Activated CD8-positive, alpha-beta T cell treated with anti-CD3 and anti-CD28 coated beads, Interleukin-2, amount 10 ng/mL, durations not matched to agents 7 days and 5 days (primary cell): Measurements from ENCODE around the gene TRIM3. TPM values are rescaled to one million over a fixed set of nuclear protein-coding genes. Genes with fewer than 3 reads are reported as not detected.
A peak's percentile ranks its signal among the peaks of the same experiment; 100 is the strongest.

Experiments
- ATAC-seq: fragments of 150-1000 bp; cut with Tn5 transposase; one replicate; pipeline ENCODE4 v1.10.0; 2021; ENCODE audit warnings: moderate library complexity
- CTCF ChIA-PET: fragments of 350-600 bp; sonication (Branson Sonifier 250); formaldehyde crosslinking; loops from one replicate; lab custom pipeline; 2021; ENCODE audit warnings: antibody characterized with exemption; lab: Charles Lee
- POLR2A ChIA-PET: fragments of 350-600 bp; sonication (Branson Sonifier 250); formaldehyde crosslinking; loops from one replicate; lab custom pipeline; 2021; ENCODE audit warnings: antibody characterized with exemption; lab: Charles Lee
- DNase-seq: peaks from one replicate; pipeline ENCODE4 v3.0.0-alpha.2; 2020
- H3K27ac Mint-ChIP-seq: one replicate; pipeline ENCODE4 v1.8.0; 2021; ENCODE audit warnings: mild to moderate bottlenecking, mixed read lengths
- H3K27me3 Mint-ChIP-seq: one replicate; pipeline ENCODE4 v1.8.0; 2021; ENCODE audit warnings: low read depth, mixed read lengths
- H3K36me3 Mint-ChIP-seq: one replicate; pipeline ENCODE4 v1.8.0; 2021; ENCODE audit warnings: low read depth, mixed read lengths
- H3K4me1 Mint-ChIP-seq: one replicate; pipeline ENCODE4 v1.8.0; 2021; ENCODE audit warnings: low read depth, mixed read lengths
- H3K4me3 Mint-ChIP-seq: one replicate; pipeline ENCODE4 v1.8.0; 2021; ENCODE audit warnings: mild to moderate bottlenecking, mixed read lengths
- H3K9me3 Mint-ChIP-seq: one replicate; pipeline ENCODE4 v1.8.0; 2022; ENCODE audit warnings: mixed read lengths; ENCODE audit not compliant: insufficient read depth
- total RNA-seq, 2 experiments: library from RNA; stranded (reverse); gene quantifications; one replicate each; pipeline ENCODE4 v1.2.3, GENCODE V29; 2021

The TRIM3 gene
- total RNA-seq, 2 experiments from 2014 or later = 5.7 to 7.5 TPM

DNA sequence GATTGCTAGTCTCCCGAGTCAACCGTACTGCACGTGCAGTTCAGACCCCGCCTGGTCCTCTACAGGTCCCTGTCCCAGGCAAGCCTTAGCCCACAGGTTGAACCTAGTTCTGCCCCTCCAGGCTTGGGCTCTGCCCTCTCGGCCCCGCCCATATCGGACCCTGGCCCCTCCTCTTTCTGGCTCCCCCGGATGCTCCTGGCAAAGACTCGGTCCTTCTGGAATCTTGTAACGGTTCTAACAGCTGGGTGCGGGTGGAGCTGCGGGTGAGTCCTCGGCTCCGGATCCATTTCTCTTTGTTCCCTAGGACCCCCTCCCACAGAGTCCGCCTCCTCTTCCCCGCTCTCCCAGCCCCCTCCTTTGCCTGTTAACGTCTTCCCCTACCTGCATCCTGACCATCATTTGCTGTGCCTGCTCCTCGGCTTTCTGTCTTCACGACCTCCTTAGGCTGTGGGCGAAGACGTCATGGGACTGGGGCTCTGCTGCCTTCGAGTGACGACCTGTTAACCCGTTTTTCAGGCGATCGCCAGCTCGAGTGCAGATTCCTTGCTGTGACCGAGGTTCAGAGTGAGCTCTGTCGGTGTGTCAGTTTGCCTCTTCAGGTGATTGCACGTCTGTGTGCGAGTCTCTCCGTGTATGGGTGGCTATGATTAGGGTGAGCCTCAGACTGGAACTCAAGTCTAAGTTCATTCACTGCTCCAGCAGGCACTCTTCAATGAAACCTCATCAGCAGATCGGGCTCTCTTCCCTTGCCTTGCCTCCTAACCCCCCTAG, 23.5 kb upstream of the TRIM3 start, which contains the start of gene DNHD1:
Gene DNHD1, plus strand, starts transcription at position 212 of the 771 bp plus-strand sequence. CDS start 936 bp downstream, outside the sequence.
- POLR2A ChIA-PET = interaction anchor here (0.8 to 2.5 kb wide), 3 partner anchors 15 to 184 kb away, joined by 3 to 14 read pairs (median 5); partner anchors contain the start of genes ARFIP2 and TIMM10B
- H3K27me3 Mint-ChIP-seq = no peaks in the 10 kb centered on the region
- DNase-seq (no peak), ATAC-seq (no peak)
- no peak within 1 kb of the TSS for H3K27ac Mint-ChIP-seq
- H3K36me3 Mint-ChIP-seq = peaks cover 19% of the 10 kb centered on the region
- H3K9me3 Mint-ChIP-seq = no peaks in the 10 kb centered on the region
- CTCF ChIA-PET = interaction anchor here (1.8 to 5.6 kb wide), 2 partner anchors 34 to 119 kb away, joined by 7 to 41 read pairs; no protein-coding TSS in a partner anchor
- peaks cover 13% of the 10 kb centered on the region for H3K4me1 Mint-ChIP-seq
- no peak within 1 kb of the TSS for H3K4me3 Mint-ChIP-seq

GRCh38 chr11:6489306-6489705, 15.6 kb upstream of the TRIM3 start:
- Mint-ChIP-seq H3K27ac (no peak overlapping the region), H3K4me3 (no peak overlapping the region), H3K4me1 (no peaks in the 10 kb centered on the region), H3K27me3 (no peaks in the 10 kb centered on the region), H3K36me3 (peaks cover 28% of the 10 kb centered on the region), H3K9me3 (no peaks in the 10 kb centered on the region)
- POLR2A ChIA-PET = interaction anchor here (1.4 kb wide), 1 partner anchor 8 kb away, joined by 6 read pairs; the partner anchor contains the start of genes ARFIP2 and TIMM10B
- DNase-seq (no peak), ATAC-seq (no peak)
- CTCF ChIA-PET = interaction anchor here (1.7 to 5.0 kb wide), 3 partner anchors 8 to 111 kb away, joined by 4 to 30 read pairs (median 13); partner anchors contain the start of genes ARFIP2 and TIMM10B

DNA sequence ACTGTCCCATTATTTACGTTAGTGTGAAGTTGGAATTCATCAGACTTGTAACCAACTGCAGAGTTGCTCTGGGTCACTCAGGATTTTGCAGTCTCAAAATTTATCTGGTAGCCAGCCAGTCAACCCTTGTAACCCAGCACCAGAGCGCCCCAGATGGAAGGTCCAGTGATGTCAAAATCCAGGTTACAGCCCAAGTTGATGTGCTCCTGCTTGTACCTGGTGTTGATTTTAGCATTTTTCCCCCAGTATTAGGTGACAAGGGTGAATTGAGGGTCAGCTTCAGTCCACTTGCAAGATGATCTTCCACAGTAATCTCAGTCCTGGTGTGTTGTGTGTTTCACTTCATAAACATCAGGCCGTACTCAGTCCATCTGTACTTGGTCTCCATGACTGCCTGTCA, 15.1 kb upstream of the TRIM3 start:
- CTCF ChIA-PET = interaction anchor here (2.5 to 5.0 kb wide), 2 partner anchors 17 to 110 kb away, joined by 13 to 30 read pairs; no protein-coding TSS in a partner anchor
- H3K4me1 Mint-ChIP-seq = no peaks in the 10 kb centered on the region
- DNase-seq (no peak), ATAC-seq (no peak)
- H3K27ac Mint-ChIP-seq = no peak overlapping the region
- no peaks in the 10 kb centered on the region for H3K27me3 Mint-ChIP-seq
- peaks cover 28% of the 10 kb centered on the region for H3K36me3 Mint-ChIP-seq
- H3K4me3 Mint-ChIP-seq = no peak overlapping the region
- POLR2A ChIA-PET = no interaction called here
- no peaks in the 10 kb centered on the region for H3K9me3 Mint-ChIP-seq

GRCh38 chr11:6488342-6488741, 14.6 kb upstream of the TRIM3 start:
- Mint-ChIP-seq H3K4me3 (no peak overlapping the region), H3K27ac (no peak overlapping the region)
- POLR2A ChIA-PET = no interaction called here

GRCh38 chr11:6486938-6487337, 13.2 kb upstream of the TRIM3 start:
- ATAC-seq (no peak), DNase-seq (no peak)
- H3K27ac Mint-ChIP-seq = no peak overlapping the region
- CTCF ChIA-PET = interaction anchor here (1.1 to 5.0 kb wide), 7 partner anchors 12 to 124 kb away, joined by 3 to 30 read pairs (median 3); no protein-coding TSS in a partner anchor
- no peaks in the 10 kb centered on the region for H3K27me3 Mint-ChIP-seq
- peaks cover 16% of the 10 kb centered on the region for H3K4me1 Mint-ChIP-seq
- POLR2A ChIA-PET = interaction anchor here (1.0 kb wide), 1 partner anchor 13 kb away, joined by 3 read pairs; the partner anchor contains the start of gene TRIM3
- H3K9me3 Mint-ChIP-seq = no peaks in the 10 kb centered on the region
- H3K4me3 Mint-ChIP-seq = no peak overlapping the region
- H3K36me3 Mint-ChIP-seq = peaks cover 34% of the 10 kb centered on the region

More at GRCh38 chr11:6488342-6488741, 14.6 kb upstream of the TRIM3 start:
- DNase-seq (no peak), ATAC-seq (no peak)
- no peaks in the 10 kb centered on the region for H3K27me3 Mint-ChIP-seq
- peaks cover 4% of the 10 kb centered on the region for H3K4me1 Mint-ChIP-seq
- peaks cover 30% of the 10 kb centered on the region for H3K36me3 Mint-ChIP-seq
- CTCF ChIA-PET = interaction anchor here (1.0 to 5.0 kb wide), 2 partner anchors 17 to 109 kb away, joined by 3 to 30 read pairs; no protein-coding TSS in a partner anchor
- no peaks in the 10 kb centered on the region for H3K9me3 Mint-ChIP-seq

DNA sequence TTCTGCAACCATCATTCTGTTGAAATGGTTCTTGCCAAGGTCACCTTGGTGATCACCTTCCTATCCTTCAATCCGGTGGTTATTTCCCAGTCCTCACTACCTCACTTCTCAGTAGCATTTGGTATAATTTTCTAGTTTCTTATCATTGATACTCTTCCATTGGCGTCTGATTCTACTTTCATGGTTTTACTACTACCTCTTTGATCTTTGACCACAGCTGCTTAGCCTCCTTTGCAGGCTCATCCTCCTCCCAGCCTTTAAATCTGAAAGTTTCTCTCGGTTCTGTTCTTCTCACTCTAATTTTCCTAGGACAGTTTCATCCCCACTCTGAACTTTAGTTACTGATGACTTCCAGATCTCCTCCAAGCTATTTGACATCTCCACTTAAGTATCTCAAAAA, 12.5 kb upstream of the TRIM3 start:
- DNase-seq = no peak
- peaks cover 16% of the 10 kb centered on the region for H3K4me1 Mint-ChIP-seq
- no peak overlapping the region for H3K4me3 Mint-ChIP-seq
- peaks cover 33% of the 10 kb centered on the region for H3K36me3 Mint-ChIP-seq
- ChIA-PET POLR2A (interaction anchor here (1.0 kb wide), 1 partner anchor 13 kb away, joined by 3 read pairs; the partner anchor contains the start of gene TRIM3), CTCF (interaction anchor here (1.1 to 5.0 kb wide), 7 partner anchors 13 to 123 kb away, joined by 3 to 30 read pairs (median 5); no protein-coding TSS in a partner anchor)
- H3K9me3 Mint-ChIP-seq = no peaks in the 10 kb centered on the region
- ATAC-seq = no peak
- no peaks in the 10 kb centered on the region for H3K27me3 Mint-ChIP-seq
- no peak overlapping the region for H3K27ac Mint-ChIP-seq

DNA sequence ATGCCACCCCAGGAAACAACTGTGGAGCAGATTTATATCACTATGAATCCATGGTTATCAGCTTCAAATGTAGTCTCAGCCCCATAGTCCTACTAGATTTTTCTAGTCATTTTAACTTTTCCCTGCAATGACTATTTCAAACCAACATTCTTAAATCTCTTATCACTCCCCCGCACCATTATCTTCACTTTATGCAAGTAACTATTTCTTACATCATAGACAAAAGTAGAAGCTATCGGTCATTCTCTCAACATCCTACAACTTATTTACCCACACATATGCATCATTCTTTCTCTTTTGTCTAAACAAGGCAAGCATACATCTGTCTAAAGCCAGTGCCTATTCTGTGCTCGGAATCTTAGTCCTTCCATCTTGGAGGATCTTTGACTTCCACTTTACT, 11.9 kb upstream of the TRIM3 start:
- Mint-ChIP-seq H3K4me3 (no peak overlapping the region), H3K4me1 (peaks cover 21% of the 10 kb centered on the region), H3K27me3 (no peaks in the 10 kb centered on the region), H3K9me3 (no peaks in the 10 kb centered on the region), H3K36me3 (peaks cover 35% of the 10 kb centered on the region), H3K27ac (no peak overlapping the region)
- CTCF ChIA-PET = interaction anchor here (1.0 to 4.8 kb wide), 8 partner anchors 7 to 122 kb away, joined by 3 to 39 read pairs (median 5); no protein-coding TSS in a partner anchor
- ATAC-seq (no peak), DNase-seq (no peak)
- POLR2A ChIA-PET = no interaction called here

- ChIA-PET POLR2A (interaction anchor here (0.8 to 3.2 kb wide), 3 partner anchors 13 to 136 kb away, joined by 3 to 14 read pairs (median 3); partner anchors contain the start of genes DNHD1 and TPP1), CTCF (interaction anchor here (0.9 to 4.8 kb wide), 6 partner anchors 23 to 121 kb away, joined by 3 to 39 read pairs (median 8); no protein-coding TSS in a partner anchor)
- H3K4me3 Mint-ChIP-seq = peak overlapping the region; percentile 94
- no peak for ATAC-seq
- peaks cover 38% of the 10 kb centered on the region for H3K4me1 Mint-ChIP-seq
- no peak for DNase-seq
- H3K27ac Mint-ChIP-seq = peak overlapping the region; percentile 97
- H3K9me3 Mint-ChIP-seq = no peaks in the 10 kb centered on the region
- H3K27me3 Mint-ChIP-seq = no peaks in the 10 kb centered on the region
- H3K36me3 Mint-ChIP-seq = peaks cover 36% of the 10 kb centered on the region
Measured at GRCh38 chr11:6483015-6483414, 9.3 kb upstream of the TRIM3 start.

DNA sequence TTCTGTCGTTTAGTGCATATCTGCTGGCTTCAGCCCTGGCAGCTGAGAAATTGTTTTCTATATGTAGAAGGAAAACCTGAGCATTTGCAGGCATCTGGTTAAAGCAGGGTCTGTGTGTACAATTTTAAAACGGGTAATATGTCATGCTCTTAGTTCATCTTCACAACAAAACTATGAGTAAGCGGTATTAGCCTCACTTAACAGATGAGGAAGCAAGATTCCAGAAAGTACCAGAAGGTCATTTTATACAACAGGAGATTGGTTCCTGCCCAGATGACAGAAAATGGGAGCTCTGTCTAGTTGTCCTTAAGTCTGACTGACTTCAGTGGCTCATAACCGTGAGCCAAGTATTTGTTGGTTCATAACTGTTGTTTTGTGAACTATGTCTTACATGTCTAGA, 8.7 kb upstream of the TRIM3 start:
- CTCF ChIA-PET = interaction anchor here (0.9 to 4.8 kb wide), 10 partner anchors 23 to 255 kb away, joined by 3 to 39 read pairs (median 4); partner anchors contain the start of gene MRPL17

DNA sequence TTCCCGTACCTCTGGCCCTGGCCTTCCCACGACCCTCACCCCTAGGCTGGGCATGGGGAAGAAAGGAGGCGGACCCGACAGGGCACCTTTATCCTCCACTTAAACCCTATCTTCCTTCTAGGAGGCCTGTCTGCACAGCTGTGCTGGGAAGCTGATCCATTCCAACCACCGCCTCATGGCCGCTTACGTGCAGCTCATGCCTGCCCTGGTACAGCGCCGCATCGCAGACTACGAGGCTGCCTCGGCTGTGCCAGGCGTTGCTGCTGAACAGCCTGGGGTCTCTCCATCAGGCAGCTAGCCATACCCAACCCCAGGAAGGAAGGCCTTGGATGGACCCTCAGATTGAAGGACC, 8.2 kb upstream of the TRIM3 start:
- Mint-ChIP-seq H3K36me3 (peaks cover 43% of the 10 kb centered on the region), H3K27ac (peak overlapping the region; percentile 97), H3K9me3 (no peaks in the 10 kb centered on the region), H3K4me3 (peak overlapping the region; percentile 94), H3K4me1 (peaks cover 38% of the 10 kb centered on the region), H3K27me3 (no peaks in the 10 kb centered on the region)
- POLR2A ChIA-PET = interaction anchor here (0.8 to 3.2 kb wide), 21 partner anchors 8 to 202 kb away, joined by 3 to 21 read pairs (median 5); partner anchors contain the start of genes DNHD1, ILK, MRPL17 and RRP8
- peak; percentile 8 for ATAC-seq
- CTCF ChIA-PET = interaction anchor here (1.0 to 4.8 kb wide), 13 partner anchors 8 to 274 kb away, joined by 3 to 39 read pairs (median 4); partner anchors contain the start of gene MRPL17
- no peak for DNase-seq

More for the DNA sequence above, 8.7 kb upstream of the TRIM3 start:
- ATAC-seq = no peak
- H3K27ac Mint-ChIP-seq = peak overlapping the region; percentile 97
- no peak for DNase-seq
- POLR2A ChIA-PET = interaction anchor here (1.1 to 3.2 kb wide), 9 partner anchors 9 to 137 kb away, joined by 3 to 21 read pairs (median 9); partner anchors contain the start of genes DNHD1, ILK, RRP8 and SMPD1
- peaks cover 39% of the 10 kb centered on the region for H3K36me3 Mint-ChIP-seq
- no peaks in the 10 kb centered on the region for H3K9me3 Mint-ChIP-seq
- H3K27me3 Mint-ChIP-seq = no peaks in the 10 kb centered on the region
- peaks cover 38% of the 10 kb centered on the region for H3K4me1 Mint-ChIP-seq
- H3K4me3 Mint-ChIP-seq = peak overlapping the region; percentile 94
